Heart left ventricle (tissue), 13 donors: ENCODE measurements around the gene NTRK1.

Experiments
- POLR2A ChIP-seq, 2 donors: fragments of 450-650 bp; IDR thresholded peaks; one replicate each; pipeline ENCODE4 v1.6.1; 2017; ENCODE audit warnings: antibody characterized with exemption in 2 of 2, mild to moderate bottlenecking in 2 of 2, moderate library complexity in 2 of 2
- TF ChIP-seq, protein P1 (sequence below), 12 donors: fragments of 200-600 bp; sonication (generic) in 4 of 12; IDR thresholded peaks; one replicate each; pipeline versions ENCODE4 v1.5.0 to v1.8.0; 2018 to 2022; ENCODE audit warnings: antibody characterized with exemption in 12 of 12, mild to moderate bottlenecking in 5 of 12
- donor health status: ischemic (EF 13 %, LVEDD 7.1; RV severe dilation, severe dysfunction).
- donor health status: DM: no; HTN: yes; CAD: no.
- donor health status: DM: no; HTN: no; CAD: no.
- donor health status: ischemic (EF 25% LVEDD 6.9; RV normal size, moderate dysfunction).
- donor health status: ischemic (EF 25% LVEDD 5.7; RV mildly dilated, moderate dysfunction).
- donor health status: ischemic (EF 35%, LVEDD 5.7; RV mildly dilated, moderate dysfunction).
- donor health status: nonischemic (EF 11% LVEDD 7.7; RV severe dilation, severe dysfunction).
- donor health status: DM: yes; HTN: yes; CAD: no.
- donor health status: PGD.
- donor health status: ischemic (EF 29% LVEDD 5.4; RV normal size, mild dysfunction).
- donor health status: nonischemic (EF 23%, LVEDD 6.1; RV moderate dilation, normal function).

DNA sequence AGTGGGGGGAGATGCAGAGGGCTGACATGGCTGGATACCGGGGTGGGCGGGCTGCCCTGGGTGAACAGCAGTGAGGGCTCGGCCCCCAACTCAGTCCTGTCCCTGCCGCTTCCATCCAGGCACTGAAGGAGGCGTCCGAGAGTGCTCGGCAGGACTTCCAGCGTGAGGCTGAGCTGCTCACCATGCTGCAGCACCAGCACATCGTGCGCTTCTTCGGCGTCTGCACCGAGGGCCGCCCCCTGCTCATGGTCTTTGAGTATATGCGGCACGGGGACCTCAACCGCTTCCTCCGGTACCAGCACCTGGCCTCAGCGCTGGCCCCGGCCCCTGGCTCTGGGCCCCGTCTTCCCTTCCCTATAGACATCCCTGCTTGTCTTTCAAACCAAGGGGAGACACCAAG, 15.6 kb downstream of the NTRK1 start:
- TF ChIP-seq, protein P1, sequence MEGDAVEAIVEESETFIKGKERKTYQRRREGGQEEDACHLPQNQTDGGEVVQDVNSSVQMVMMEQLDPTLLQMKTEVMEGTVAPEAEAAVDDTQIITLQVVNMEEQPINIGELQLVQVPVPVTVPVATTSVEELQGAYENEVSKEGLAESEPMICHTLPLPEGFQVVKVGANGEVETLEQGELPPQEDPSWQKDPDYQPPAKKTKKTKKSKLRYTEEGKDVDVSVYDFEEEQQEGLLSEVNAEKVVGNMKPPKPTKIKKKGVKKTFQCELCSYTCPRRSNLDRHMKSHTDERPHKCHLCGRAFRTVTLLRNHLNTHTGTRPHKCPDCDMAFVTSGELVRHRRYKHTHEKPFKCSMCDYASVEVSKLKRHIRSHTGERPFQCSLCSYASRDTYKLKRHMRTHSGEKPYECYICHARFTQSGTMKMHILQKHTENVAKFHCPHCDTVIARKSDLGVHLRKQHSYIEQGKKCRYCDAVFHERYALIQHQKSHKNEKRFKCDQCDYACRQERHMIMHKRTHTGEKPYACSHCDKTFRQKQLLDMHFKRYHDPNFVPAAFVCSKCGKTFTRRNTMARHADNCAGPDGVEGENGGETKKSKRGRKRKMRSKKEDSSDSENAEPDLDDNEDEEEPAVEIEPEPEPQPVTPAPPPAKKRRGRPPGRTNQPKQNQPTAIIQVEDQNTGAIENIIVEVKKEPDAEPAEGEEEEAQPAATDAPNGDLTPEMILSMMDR (IDR thresholded peaks at IDR 0.05) = no peak
- TF ChIP-seq POLR2A (IDR thresholded peaks at IDR 0.05) = no peak
